ENCODE data around the gene PPP3CA.
A peak's percentile ranks its signal among the peaks of the same experiment; 100 is the strongest.

DNA sequence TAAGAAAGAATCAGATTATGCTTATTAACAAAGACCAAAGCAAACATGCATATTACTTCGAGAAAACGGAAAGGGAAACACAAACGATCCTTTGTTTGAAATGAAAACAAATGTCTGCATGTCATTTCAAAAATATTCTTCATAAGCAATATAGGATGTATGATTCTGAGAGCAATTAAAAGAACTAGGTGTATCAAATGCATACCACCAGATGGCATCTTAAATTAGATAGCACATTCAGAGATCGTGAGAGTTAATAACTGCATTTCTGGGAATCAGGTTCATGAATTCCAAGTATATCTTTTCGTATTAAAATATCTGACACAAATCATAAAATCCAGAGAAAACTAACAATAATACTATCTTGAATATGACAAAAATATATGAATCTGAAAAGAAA is 159.5 kb downstream of the PPP3CA start:
- no peak for TF ChIP-seq EZH2 (IDR thresholded peaks at IDR 0.05; ENCODE audit: borderline replicate concordance, low read length)
- TF ChIP-seq, protein P1, sequence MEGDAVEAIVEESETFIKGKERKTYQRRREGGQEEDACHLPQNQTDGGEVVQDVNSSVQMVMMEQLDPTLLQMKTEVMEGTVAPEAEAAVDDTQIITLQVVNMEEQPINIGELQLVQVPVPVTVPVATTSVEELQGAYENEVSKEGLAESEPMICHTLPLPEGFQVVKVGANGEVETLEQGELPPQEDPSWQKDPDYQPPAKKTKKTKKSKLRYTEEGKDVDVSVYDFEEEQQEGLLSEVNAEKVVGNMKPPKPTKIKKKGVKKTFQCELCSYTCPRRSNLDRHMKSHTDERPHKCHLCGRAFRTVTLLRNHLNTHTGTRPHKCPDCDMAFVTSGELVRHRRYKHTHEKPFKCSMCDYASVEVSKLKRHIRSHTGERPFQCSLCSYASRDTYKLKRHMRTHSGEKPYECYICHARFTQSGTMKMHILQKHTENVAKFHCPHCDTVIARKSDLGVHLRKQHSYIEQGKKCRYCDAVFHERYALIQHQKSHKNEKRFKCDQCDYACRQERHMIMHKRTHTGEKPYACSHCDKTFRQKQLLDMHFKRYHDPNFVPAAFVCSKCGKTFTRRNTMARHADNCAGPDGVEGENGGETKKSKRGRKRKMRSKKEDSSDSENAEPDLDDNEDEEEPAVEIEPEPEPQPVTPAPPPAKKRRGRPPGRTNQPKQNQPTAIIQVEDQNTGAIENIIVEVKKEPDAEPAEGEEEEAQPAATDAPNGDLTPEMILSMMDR (conservative IDR thresholded peaks at IDR 0.05 in 1 of 2, IDR thresholded peaks at IDR 0.05 in 1 of 2; ENCODE audit: extremely low read depth in 1 of 2, insufficient read depth in 1 of 2, low read depth in 1 of 2, low read length in 2 of 2) = peak; percentile 29 to 52
